ENCODE results near the gene CHCHD3. TPM values are rescaled to one million over a fixed set of nuclear protein-coding genes. Genes with fewer than 3 reads are reported as not detected.

Gene CHCHD3
- total and polyA plus RNA-seq, 2 of the 4 experiments (the other 2 are of a cell fraction): 56.9 to 141 TPM

- Histone ChIP-seq H2BK15ac (ENCODE audit: low read depth, low read length) (no peak overlapping the region), H3K9me3 (ENCODE audit: control insufficient read depth, insufficient read depth, low read length) (no peaks in the 10 kb centered on the region), H4K8ac (ENCODE audit: low read depth in 2 of 2, low read length in 2 of 2) (no peak overlapping the region), H3K4me3 (ENCODE audit: insufficient read depth, low read depth, low read length) (no peak overlapping the region), H2BK5ac (ENCODE audit: low read depth, low read length, poor library complexity, severe bottlenecking) (no peak overlapping the region), H3K79me1 (ENCODE audit: low read depth in 1 of 2, low read length in 2 of 2) (peaks cover 24 to 35% of the 10 kb centered on the region in 2 experiments), H3K27me3 (ENCODE audit: control insufficient read depth, insufficient read depth, low read length) (no peaks in the 10 kb centered on the region), H4K91ac (ENCODE audit: insufficient read depth, low read depth, low read length) (no peak overlapping the region), H4K20me1 (ENCODE audit: insufficient read depth, low read length) (peaks cover 4% of the 10 kb centered on the region; the same call in 1 of the 2 replicates), H2AK9ac (replicated peaks; ENCODE audit: low read depth, low read length, poor library complexity) (no peak overlapping the region), H3K18ac (ENCODE audit: low read depth, low read length) (no peak overlapping the region), H3K9ac (ENCODE audit: low read depth, low read length) (no peak overlapping the region), H3K56ac (ENCODE audit: extremely low read depth, insufficient read depth, low read length) (no peak overlapping the region), H2BK120ac (ENCODE audit: low read depth, low read length) (no peak overlapping the region), H2AFZ (replicated peaks; ENCODE audit: low read length, poor library complexity) (no peak overlapping the region), H3K4ac (ENCODE audit: low read depth, low read length) (no peak overlapping the region), H4K5ac (ENCODE audit: low read depth, low read length) (no peak overlapping the region), H2AK5ac (ENCODE audit: low read depth, low read length) (no peak overlapping the region), H3K36me3 (ENCODE audit: control insufficient read depth, insufficient read depth, low read length) (0 out of 2 replicates have a peak, but pooled peaks cover 1% of the 10 kb centered on the region), H3K4me1 (ENCODE audit: control insufficient read depth, insufficient read depth, low read length) (peaks cover 3% of the 10 kb centered on the region; the same call in 1 of the 2 replicates), H3K4me2 (ENCODE audit: low read depth, low read length) (no peak overlapping the region), H3K9me1 (ENCODE audit: insufficient read depth, low read length) (no peaks in the 10 kb centered on the region), H3K23ac (ENCODE audit: low read depth, low read length) (no peak overlapping the region), H2BK20ac (ENCODE audit: low read depth, low read length) (no peak overlapping the region), H3K14ac (replicated peaks; ENCODE audit: low read depth, low read length) (no peak overlapping the region), H3K27ac (ENCODE audit: insufficient read depth, low read length) (no peak overlapping the region)
- no peak for DNase-seq
- in situ Hi-C loops (cut with MboI; ENCODE audit: low sequenced_read_pairs): no loop called here
- intact Hi-C loops (cut with micrococcal nuclease): no loop called here
- no TSS peak for BruUV-seq (replicated peaks)
- ChIA-PET CTCF (interaction anchor here (0.6 kb wide), 1 partner anchor 15 kb away, joined by 3 read pairs; no protein-coding TSS in a partner anchor), POLR2A (ENCODE audit: unreplicated experiment) (no interaction called here)
- WGBS, 2 experiments (ENCODE audit: extremely low coverage in 2 of 2, insufficient read length in 1 of 2): no CpG with 5 or more reads among the region's 9 CpGs
- dilution Hi-C loops (cut with HindIII; ENCODE audit: low sequenced_read_pairs, unreplicated experiment): no loop called here
- TF ChIP-seq BHLHE40 (IDR thresholded peaks at IDR 0.05; ENCODE audit: low read depth, low read length): no peak
- no peak for TF ChIP-seq FOS (IDR thresholded peaks at IDR 0.05; ENCODE audit: low read depth, low read length)
- TF ChIP-seq, protein P1, sequence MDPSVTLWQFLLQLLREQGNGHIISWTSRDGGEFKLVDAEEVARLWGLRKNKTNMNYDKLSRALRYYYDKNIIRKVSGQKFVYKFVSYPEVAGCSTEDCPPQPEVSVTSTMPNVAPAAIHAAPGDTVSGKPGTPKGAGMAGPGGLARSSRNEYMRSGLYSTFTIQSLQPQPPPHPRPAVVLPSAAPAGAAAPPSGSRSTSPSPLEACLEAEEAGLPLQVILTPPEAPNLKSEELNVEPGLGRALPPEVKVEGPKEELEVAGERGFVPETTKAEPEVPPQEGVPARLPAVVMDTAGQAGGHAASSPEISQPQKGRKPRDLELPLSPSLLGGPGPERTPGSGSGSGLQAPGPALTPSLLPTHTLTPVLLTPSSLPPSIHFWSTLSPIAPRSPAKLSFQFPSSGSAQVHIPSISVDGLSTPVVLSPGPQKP (IDR thresholded peaks at IDR 0.05; ENCODE audit: borderline replicate concordance, low read depth, low read length): no peak
- TF ChIP-seq CEBPB (IDR thresholded peaks at IDR 0.05; ENCODE audit: low read depth, low read length): no peak
- TF ChIP-seq RCOR1 (IDR thresholded peaks at IDR 0.05; ENCODE audit: insufficient replicate concordance, low read length): no peak
- TF ChIP-seq CTCF (conservative IDR thresholded peaks at IDR 0.05; ENCODE audit: low read depth, low read length): no peak
- no peak for TF ChIP-seq NFE2L2 (IDR thresholded peaks at IDR 0.05; ENCODE audit: low read depth, low read length)
- no peak for TF ChIP-seq POLR2A (IDR thresholded peaks at IDR 0.05; ENCODE audit: low read depth, low read length)
- no peak for TF ChIP-seq USF2 (IDR thresholded peaks at IDR 0.05; ENCODE audit: low read depth, low read length)
- no peak for TF ChIP-seq RAD21 (IDR thresholded peaks at IDR 0.05; ENCODE audit: low read length)
- TF ChIP-seq CHD1 (IDR thresholded peaks at IDR 0.05; ENCODE audit: low read depth, low read length): no peak
- ATAC-seq (ENCODE audit: low read depth): no peak
These were observed 37.0 kb downstream of the CHCHD3 start for GRCh38 chr7:133044722-133045473.
